Diencephalon (tissue), 1 donor: ENCODE results near the gene TBC1D14. TPM values are rescaled to one million over a fixed set of nuclear protein-coding genes. Genes with fewer than 3 reads are reported as not detected.

Source experiments
- total RNA-seq: library from RNA; depleted of rRNA; stranded (reverse); fragments of >200 nt; gene quantifications from one replicate; pipeline ENCODE4 v1.2.3, GENCODE V29; 2014

Gene TBC1D14, protein sequence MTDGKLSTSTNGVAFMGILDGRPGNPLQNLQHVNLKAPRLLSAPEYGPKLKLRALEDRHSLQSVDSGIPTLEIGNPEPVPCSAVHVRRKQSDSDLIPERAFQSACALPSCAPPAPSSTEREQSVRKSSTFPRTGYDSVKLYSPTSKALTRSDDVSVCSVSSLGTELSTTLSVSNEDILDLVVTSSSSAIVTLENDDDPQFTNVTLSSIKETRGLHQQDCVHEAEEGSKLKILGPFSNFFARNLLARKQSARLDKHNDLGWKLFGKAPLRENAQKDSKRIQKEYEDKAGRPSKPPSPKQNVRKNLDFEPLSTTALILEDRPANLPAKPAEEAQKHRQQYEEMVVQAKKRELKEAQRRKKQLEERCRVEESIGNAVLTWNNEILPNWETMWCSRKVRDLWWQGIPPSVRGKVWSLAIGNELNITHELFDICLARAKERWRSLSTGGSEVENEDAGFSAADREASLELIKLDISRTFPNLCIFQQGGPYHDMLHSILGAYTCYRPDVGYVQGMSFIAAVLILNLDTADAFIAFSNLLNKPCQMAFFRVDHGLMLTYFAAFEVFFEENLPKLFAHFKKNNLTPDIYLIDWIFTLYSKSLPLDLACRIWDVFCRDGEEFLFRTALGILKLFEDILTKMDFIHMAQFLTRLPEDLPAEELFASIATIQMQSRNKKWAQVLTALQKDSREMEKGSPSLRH
- 113 TPM for total RNA-seq

DNA sequence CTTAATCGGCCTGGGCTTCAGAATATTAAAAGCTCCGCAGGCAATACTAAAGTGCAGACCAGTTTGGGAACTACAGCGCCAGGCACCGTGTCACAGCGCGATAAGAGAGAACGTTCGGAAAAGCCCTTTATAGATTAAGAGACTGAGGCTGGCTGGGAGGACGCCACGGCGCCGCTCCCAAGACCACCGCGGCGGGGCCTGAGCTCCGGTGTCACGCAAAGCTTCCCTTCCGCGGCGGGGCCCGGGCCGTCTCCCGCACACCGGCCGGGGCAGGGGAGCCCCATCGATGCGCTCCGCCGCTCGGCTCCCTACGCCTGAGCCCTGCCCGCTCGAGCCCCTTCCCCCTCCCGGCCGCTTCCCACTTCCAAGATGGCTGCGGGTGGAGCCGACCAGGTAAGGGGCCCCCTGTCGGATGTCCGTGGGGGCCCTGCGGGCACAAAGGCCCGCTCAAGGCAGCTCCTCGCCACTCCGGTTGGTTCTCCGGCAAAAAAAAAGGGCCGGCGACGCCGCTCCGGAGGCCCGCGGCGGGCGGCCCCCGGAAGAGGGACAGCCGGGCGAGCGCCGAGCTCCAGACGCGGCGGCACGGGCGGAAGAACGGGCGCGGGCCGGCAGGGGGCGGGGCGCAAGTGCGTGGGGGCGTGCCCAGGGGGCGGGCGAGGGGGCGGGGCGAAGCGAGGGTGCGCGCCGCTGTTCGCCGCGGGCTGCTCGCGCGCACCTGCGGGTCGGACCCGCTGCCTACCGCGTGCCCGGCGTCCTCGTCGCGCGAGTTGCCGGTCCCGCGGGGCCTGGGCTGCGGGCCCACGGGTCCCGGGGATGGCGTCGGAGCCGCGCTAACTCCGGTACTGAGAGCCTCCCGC lies at the start of gene TBC1D14:
Gene TBC1D14 (plus strand): TSS at position 714 of the 857 bp plus-strand sequence. CDS start 13,564 bp downstream, outside the sequence.

GRCh38 chr4:7043284-7044136 lies 133.9 kb downstream of the TBC1D14 start, which contains the start of gene TADA2B:
Gene TADA2B, plus strand, starts transcription at chr4:7043372. Its CDS starts 208 bp downstream, at chr4:7043580.

DNA sequence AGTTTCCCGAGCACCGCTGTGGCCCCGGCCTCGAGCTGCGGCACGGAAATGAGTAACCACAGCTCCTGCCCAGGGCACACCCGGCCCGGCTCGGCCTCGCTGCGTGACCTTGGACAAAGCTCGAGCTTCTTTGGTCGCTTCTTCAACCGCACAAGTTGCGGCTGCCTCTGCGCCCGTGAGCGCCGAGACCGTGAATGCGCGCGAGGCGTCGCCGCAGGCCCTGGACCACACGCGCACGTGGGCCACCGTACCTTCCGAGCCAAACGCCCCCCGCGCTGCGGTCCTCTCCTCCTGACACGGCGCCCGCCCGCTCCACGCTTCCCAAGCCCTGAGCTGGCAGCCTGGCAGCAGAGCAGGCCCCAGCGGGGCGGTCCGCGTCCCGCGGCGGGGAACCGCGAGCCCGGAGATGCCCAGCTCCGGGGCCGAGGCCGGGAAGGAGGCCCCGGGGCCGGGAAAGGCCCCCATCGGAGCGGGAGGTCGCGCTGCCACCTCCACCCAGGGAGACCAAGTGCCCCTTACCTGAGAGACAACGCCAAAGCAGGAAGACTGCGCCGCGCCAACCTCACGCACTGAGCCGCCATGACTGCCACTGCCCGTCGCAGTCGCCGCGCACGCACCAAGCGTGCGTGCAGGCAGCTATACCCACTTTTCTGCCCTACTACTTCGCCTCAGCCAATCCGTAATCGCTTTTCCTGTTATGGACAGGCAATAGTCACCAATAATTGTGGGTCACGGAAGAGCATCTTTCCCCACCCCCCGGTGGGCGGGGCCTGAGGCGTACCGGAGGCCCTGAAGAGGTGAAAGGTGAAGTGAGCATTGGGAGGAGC lies 158.0 kb downstream of the TBC1D14 start, which contains the start of gene GRPEL1:
Gene GRPEL1 (minus strand): TSS at position 613 of the 827 bp plus-strand sequence. CDS start 32 bp downstream, at position 581.

Other genes starting within 250 kb of the TBC1D14 start
- 0.46 TPM for gene S100P, start 215.9 kb upstream of the TBC1D14 start, total RNA-seq
- gene MRFAP1L1, start 200.0 kb upstream of the TBC1D14 start, total RNA-seq, result 101 TPM
- gene BLOC1S4, start 193.7 kb upstream of the TBC1D14 start, total RNA-seq, result 9.9 TPM
- gene KIAA0232, start 127.1 kb upstream of the TBC1D14 start, total RNA-seq, result 66.4 TPM
- 20.8 TPM for gene TADA2B, start 133.5 kb downstream of the TBC1D14 start, total RNA-seq
- gene GRPEL1, start 158.2 kb downstream of the TBC1D14 start, total RNA-seq, result 17.8 TPM